Superior temporal gyrus (tissue), 1 donor: Measurements from ENCODE around the gene TSPAN2.

Source experiments
- DNase-seq: peaks from one replicate; pipeline ENCODE4 v3.0.0-alpha.2; 2016; ENCODE audit errors: extremely low spot score

TSPAN2 gene

GRCh38 chr1:115074839-115075534 is 14.3 kb downstream of the TSPAN2 start:
- no peak for DNase-seq

DNA sequence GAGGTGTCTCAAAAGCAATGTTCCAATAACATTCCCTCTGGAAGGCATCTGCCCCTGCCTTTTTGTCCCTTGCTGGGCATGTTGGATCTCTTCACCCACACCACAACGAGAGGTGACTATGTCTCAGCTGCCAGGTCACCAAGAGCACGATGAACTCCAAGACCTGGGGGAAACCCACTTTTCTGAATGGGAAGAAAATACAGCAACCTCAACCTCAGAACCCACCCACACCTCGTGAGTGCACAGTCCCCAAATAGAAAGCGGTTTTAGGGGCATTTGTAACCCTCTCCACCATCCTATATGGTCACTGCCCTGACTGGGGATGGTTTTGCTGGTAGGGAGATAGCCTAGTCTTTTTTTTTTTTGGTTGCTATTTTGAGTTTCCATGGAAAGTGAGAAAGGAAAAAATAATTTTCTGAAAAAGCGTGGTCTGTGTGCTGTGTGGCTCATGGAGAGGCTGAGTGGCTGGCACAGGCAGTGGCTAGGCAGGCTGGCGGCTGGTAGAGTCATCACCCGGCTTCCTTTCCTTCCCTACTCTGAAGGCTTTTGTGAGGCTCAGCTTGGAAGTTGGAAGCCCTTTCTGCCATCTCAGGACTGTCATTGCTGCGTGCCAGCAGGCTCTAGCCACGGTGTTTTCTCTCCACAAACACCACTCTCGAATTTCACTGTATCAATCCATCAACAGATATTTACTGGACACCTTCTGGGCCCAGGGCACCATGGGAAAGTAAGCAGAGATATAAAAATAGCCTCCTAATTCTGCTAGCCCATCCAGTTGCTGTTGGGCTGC is 15.8 kb downstream of the TSPAN2 start:
- no peak for DNase-seq

DNA sequence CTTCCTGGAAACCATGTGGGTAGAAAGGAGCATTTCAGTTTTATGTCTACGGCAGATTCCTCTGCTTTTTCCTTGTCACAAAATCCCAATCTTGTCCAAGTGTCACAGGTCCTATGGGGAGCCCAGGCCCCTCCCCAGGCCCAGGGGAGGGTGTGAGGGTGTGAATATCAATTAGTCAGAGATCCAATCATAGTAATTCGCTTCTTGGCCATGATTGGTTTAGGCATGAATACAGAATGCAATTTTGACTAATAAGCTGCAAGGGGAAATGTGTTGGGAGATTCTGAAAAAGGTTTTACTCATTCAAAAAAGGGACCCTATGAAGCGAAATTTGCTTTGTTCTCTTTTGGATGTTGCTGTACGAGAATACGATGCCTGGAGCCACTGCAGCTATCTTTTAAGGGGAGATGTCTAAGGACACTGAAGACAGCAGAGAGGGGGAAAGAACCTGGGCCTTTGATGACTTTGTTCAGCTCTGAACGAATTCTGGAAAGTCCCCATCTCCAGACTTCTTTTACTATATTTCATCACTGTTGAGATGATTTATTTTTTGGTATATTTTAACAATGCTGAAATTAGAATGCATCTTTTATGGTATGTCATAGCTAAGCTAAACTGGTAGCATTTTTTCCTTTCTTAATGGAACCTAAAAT is 18.2 kb downstream of the TSPAN2 start:
- no peak for DNase-seq

DNA sequence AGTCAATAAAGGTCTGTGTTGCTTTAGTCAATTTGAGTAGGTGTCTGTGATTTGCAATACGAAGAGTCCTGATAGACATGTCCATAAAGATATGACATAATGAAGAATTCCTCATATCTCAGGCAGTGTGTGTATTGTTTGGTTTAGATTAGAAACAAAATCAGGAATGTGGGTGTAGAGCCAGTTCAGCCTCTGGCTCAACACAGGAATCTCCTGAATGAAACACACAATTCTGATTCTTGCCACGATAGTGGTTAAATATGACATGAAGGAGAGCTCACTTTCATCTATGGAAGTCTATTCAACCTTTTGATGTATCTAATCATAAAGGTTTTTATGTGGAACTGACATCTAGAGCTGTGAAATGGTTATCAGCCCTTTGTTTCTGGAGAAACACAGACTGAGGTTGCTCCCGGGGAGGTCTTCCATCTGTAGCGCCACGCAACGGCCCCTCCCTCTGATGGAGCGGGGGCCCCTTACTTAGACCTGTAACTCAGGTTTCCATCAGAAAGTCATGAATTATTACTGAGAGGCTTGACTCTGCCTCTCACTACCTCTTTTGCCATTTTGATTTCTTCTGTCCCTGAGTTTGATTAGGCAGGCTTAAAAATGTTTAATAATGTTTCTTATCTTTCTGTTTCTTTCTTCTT is 19.5 kb downstream of the TSPAN2 start:
- DNase-seq = no peak

GRCh38 chr1:115068826-115069585 is 20.3 kb downstream of the TSPAN2 start:
- DNase-seq = no peak

DNA sequence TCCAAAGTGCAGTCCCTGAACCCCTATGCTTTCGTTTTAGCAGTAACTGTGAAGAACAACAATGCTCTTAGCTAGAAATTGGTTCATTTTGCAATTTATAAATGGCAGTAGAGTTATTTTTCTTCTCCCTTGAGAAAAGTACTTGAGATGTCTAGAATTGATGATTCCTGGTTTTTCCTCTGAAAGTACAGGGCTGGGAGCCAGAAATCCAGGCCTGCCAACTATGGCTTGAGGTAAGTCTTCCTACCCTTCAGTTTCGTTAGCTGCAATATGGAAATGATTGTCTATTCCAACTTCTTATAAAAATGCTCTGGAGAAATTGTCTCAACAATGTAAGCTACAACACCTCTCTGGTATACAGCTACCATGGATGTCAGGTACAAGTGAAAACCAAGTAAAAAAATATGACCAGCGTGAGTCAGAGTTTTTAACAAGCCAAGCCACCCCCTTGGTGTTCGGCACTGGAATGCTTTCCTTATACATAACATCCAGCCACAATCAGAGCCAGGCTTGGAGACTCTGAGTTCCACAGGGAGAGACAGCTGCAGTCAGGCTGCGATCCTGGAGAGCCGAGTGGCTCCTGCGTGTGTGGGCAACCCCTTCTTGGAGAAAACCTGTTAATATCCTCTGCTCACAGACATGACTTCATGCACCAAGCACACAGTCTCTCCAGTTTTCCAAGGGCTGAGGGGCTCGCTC is 22.0 kb downstream of the TSPAN2 start:
- DNase-seq = peak; percentile 25

GRCh38 chr1:115065021-115065420 is 24.3 kb downstream of the TSPAN2 start:
- no peak for DNase-seq

- no peak for DNase-seq
Measured at GRCh38 chr1:115064461-115064860, 24.8 kb downstream of the TSPAN2 start.

GRCh38 chr1:115063228-115063901 is 25.9 kb downstream of the TSPAN2 start:
- no peak for DNase-seq

GRCh38 chr1:115062542-115063004 is 26.7 kb downstream of the TSPAN2 start:
- no peak for DNase-seq

DNA sequence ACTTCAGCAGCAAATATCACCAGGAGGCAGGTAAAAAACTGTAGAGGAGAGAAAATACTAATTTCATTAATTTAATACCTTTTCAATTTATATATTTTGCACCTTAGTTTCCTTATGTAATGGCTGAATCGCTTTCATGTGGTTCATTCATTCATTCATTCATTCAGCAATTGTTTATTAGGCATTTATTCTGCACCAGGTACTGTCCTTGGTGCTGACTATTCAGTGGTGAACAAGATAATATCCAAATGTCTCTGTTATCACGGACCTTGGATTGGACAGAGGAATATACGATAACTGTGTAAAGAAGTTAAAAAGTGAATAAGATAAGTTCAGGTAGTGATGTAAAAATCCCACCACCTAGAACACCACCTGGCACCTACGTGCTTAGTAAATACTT is 28.8 kb downstream of the TSPAN2 start:
- no peak for DNase-seq

GRCh38 chr1:115059316-115059715 is 30.0 kb downstream of the TSPAN2 start:
- DNase-seq = no peak

- DNase-seq = no peak
Measured at GRCh38 chr1:115057661-115058254, 31.5 kb downstream of the TSPAN2 start.

- DNase-seq = no peak
Measured at GRCh38 chr1:115056395-115056798, 32.9 kb downstream of the TSPAN2 start.

GRCh38 chr1:115052454-115053083 is 36.7 kb downstream of the TSPAN2 start:
- DNase-seq = peak; percentile 74

DNA sequence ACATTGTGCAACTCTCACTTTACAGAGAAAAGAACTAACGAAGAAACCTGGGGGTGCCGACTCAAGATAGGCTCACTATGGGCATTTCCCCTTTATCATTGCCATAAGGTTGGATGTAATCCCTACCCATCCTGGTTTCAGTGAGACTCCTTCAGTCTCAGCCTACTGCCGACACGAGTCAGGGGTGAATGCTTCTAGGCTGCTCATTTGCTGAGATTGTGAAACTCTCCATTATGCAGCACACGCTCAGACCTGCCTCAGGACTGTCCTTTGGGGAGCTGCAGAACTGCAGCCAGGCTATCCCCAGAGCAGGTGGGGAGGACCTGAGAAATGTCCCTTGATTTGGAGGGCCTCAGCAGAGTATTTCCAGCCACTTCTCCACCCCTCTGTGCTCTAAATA is 37.5 kb downstream of the TSPAN2 start:
- DNase-seq = no peak

DNA sequence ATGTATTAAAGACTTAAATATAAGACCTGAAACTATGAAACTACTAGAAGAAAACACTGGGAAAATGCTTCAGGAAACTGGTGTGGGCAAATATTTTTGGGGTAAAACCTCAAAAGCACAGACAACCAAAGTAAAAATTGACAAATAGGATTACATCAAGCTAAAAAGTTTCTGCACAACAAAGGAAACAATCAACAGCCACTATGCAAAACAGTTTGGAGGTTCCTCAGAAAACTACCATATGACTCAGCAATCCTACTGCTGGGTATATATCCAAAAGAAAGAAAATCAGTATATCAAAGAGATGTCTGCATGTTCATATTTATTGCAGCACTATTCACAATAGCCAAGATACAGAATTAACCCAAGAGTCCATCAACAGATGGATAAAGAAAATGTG is 42.6 kb downstream of the TSPAN2 start:
- no peak for DNase-seq

GRCh38 chr1:115041654-115042053 is 47.6 kb downstream of the TSPAN2 start:
- DNase-seq = no peak

DNA sequence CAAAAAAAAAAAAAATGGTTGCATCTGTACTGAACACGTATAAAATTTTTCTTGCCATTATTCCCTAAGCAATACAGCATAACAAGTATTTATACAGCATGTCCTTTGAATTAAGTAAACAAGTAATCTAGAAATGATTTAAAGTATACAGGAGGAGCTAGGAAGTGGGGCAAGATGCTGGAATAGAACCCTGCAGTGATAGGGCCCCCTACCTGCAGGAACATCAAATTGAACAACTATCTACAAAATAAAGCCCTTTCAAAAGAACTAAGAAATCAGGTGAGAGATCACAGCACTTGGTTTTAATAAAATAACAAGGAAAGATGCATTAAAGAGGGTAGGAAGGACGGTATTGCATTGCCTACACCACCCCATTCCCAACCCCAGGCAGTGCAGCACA is 48.8 kb downstream of the TSPAN2 start:
- DNase-seq = no peak
